Measurements from ENCODE around the gene FIZ1. TPM values are rescaled to one million over a fixed set of nuclear protein-coding genes. Genes with fewer than 3 reads are reported as not detected.

FIZ1 gene
- total and polyA plus RNA-seq, 4 donors: 1.1 to 4.3 (median 2.3) TPM

GRCh38 chr19:55622242-55622969 is 23.1 kb upstream of the FIZ1 start:
- no peak overlapping the region for H3K9ac ChIP-seq (ENCODE audit: low read depth in 1 of 2, low read length in 2 of 2)
- 93% methylated on average over 40 of the region's 40 CpGs for WGBS
- no peak for DNase-seq (ENCODE audit: low spot score)
- H3K27me3 ChIP-seq (ENCODE audit: control insufficient read depth in 4 of 4, insufficient read depth in 4 of 4, low read length in 3 of 4): no peaks in the 10 kb centered on the region
- TF ChIP-seq EGR1 (IDR thresholded peaks at IDR 0.05; ENCODE audit: low read depth in 2 of 2) (no peak), YY1 (IDR thresholded peaks at IDR 0.05) (no peak), FOXA1 (IDR thresholded peaks at IDR 0.05) (no peak), REST (IDR thresholded peaks at IDR 0.05) (no peak)
- H3K36me3 ChIP-seq (ENCODE audit: control insufficient read depth in 4 of 4, insufficient read depth in 3 of 4, low read depth in 1 of 4, low read length in 3 of 4): peaks cover 0 to 4% (median 3%) of the 10 kb centered on the region in 4 donors
- H3K4me1 ChIP-seq (ENCODE audit: control insufficient read depth in 4 of 4, insufficient read depth in 4 of 4, low read length in 3 of 4): peaks cover 0 to 12% (median 7%) of the 10 kb centered on the region in 4 donors
- no peak overlapping the region for H3K27ac ChIP-seq (ENCODE audit: low read depth in 1 of 2, low read length in 2 of 2)
- no peak overlapping the region for H3K4me3 ChIP-seq (ENCODE audit: low read depth in 1 of 3, low read length in 3 of 3)
- H3K9me3 ChIP-seq (ENCODE audit: control insufficient read depth in 4 of 4, low read length in 3 of 4): no peaks in the 10 kb centered on the region

DNA sequence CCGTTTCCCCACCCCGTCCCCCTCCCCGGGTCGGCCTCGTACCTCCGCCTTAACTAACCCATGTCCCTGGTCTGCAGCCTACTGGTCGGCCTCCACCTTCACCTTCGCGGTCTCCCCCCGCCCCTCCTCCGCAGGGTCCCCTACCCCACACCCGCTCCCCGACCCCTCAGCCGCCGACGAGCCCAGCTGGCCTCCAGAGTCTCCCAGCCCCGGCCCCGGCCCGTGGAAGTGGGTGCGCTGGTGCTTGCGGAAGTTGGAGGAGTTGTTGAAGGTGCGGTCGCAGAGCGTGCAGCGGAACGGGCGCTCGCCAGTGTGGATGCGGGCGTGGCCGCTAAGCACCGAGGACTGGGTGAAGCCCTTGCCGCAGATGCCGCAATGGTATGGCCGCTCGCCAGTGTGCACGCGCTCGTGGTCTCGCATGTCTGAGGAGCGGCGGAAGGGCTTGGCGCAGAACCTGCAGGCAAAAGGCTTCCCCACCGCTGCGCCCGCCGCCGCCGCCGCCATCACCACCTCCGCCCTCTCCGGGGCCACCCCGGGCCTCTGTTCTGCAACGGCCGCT is 22.4 kb upstream of the FIZ1 start:
- Histone ChIP-seq H3K9me3 (ENCODE audit: control insufficient read depth in 4 of 4, low read length in 3 of 4) (no peaks in the 10 kb centered on the region), H3K27me3 (ENCODE audit: control insufficient read depth in 4 of 4, insufficient read depth in 4 of 4, low read length in 3 of 4) (no peaks in the 10 kb centered on the region), H3K4me1 (ENCODE audit: control insufficient read depth in 4 of 4, insufficient read depth in 4 of 4, low read length in 3 of 4) (peaks cover 0 to 12% (median 7%) of the 10 kb centered on the region in 4 donors), H3K36me3 (ENCODE audit: control insufficient read depth in 4 of 4, insufficient read depth in 3 of 4, low read depth in 1 of 4, low read length in 3 of 4) (peaks cover 0 to 6% (median 4%) of the 10 kb centered on the region in 4 donors), H3K27ac (ENCODE audit: low read depth in 1 of 2, low read length in 2 of 2) (no peak overlapping the region), H3K4me3 (ENCODE audit: low read depth in 1 of 3, low read length in 3 of 3) (no peak overlapping the region), H3K9ac (ENCODE audit: low read depth in 1 of 2, low read length in 2 of 2) (no peak overlapping the region)
- TF ChIP-seq FOXA2 (IDR thresholded peaks at IDR 0.05) (no peak), RAD21 (IDR thresholded peaks at IDR 0.05) (no peak), YY1 (IDR thresholded peaks at IDR 0.05) (no peak), JUND (IDR thresholded peaks at IDR 0.05) (no peak), CTCF (IDR thresholded peaks at IDR 0.05; ENCODE audit: low read depth, low read length, missing input control) (no peak)
- no peak for DNase-seq (ENCODE audit: low spot score)
- 96% methylated on average over 55 of the region's 55 CpGs for WGBS

- no peak for DNase-seq (ENCODE audit: low spot score)
- Histone ChIP-seq H3K4me1 (ENCODE audit: control insufficient read depth in 4 of 4, insufficient read depth in 4 of 4, low read length in 3 of 4) (peaks cover 0 to 12% (median 7%) of the 10 kb centered on the region in 4 donors), H3K27me3 (ENCODE audit: control insufficient read depth in 4 of 4, insufficient read depth in 4 of 4, low read length in 3 of 4) (no peaks in the 10 kb centered on the region), H3K9me3 (ENCODE audit: control insufficient read depth in 4 of 4, low read length in 3 of 4) (no peaks in the 10 kb centered on the region), H3K4me3 (ENCODE audit: low read depth in 1 of 3, low read length in 3 of 3) (no peak overlapping the region), H3K27ac (ENCODE audit: low read depth in 1 of 2, low read length in 2 of 2) (no peak overlapping the region), H3K36me3 (ENCODE audit: control insufficient read depth in 4 of 4, insufficient read depth in 3 of 4, low read depth in 1 of 4, low read length in 3 of 4) (peaks cover 0 to 10% (median 7%) of the 10 kb centered on the region in 4 donors), H3K9ac (ENCODE audit: low read depth in 1 of 2, low read length in 2 of 2) (no peak overlapping the region)
- 87% methylated on average over 9 of the region's 9 CpGs for WGBS
- TF ChIP-seq SP1 (IDR thresholded peaks at IDR 0.05) (no peak), TAF1 (conservative IDR thresholded peaks at IDR 0.05) (no peak), FOXA2 (IDR thresholded peaks at IDR 0.05) (no peak), YY1 (IDR thresholded peaks at IDR 0.05) (no peak), EGR1 (IDR thresholded peaks at IDR 0.05; ENCODE audit: low read depth in 2 of 2) (no peak), HNF4G (IDR thresholded peaks at IDR 0.05) (no peak), GABPA (IDR thresholded peaks at IDR 0.05 in 1 of 2, conservative IDR thresholded peaks at IDR 0.05 in 1 of 2) (no peak), CTCF (IDR thresholded peaks at IDR 0.05; ENCODE audit: low read depth, low read length, missing input control) (no peak)
- TF ChIP-seq, protein P1, sequence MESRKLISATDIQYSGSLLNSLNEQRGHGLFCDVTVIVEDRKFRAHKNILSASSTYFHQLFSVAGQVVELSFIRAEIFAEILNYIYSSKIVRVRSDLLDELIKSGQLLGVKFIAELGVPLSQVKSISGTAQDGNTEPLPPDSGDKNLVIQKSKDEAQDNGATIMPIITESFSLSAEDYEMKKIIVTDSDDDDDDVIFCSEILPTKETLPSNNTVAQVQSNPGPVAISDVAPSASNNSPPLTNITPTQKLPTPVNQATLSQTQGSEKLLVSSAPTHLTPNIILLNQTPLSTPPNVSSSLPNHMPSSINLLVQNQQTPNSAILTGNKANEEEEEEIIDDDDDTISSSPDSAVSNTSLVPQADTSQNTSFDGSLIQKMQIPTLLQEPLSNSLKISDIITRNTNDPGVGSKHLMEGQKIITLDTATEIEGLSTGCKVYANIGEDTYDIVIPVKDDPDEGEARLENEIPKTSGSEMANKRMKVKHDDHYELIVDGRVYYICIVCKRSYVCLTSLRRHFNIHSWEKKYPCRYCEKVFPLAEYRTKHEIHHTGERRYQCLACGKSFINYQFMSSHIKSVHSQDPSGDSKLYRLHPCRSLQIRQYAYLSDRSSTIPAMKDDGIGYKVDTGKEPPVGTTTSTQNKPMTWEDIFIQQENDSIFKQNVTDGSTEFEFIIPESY (IDR thresholded peaks at IDR 0.05): no peak
These were observed 21.9 kb upstream of the FIZ1 start for GRCh38 chr19:55621205-55621672.

All from liver (tissue), 9 donors.